GM19452 (cell line): Measurements from ENCODE around the gene LBX2.

ENCODE experiments used
- ATAC-seq: cut with Tn5 transposase; IDR thresholded peaks from one replicate; pipeline ENCODE4 v1.9.1; 2021; ENCODE audit not compliant: unreplicated experiment

The LBX2 gene

GRCh38 chr2:74505448-74506246 is 6.2 kb upstream of the LBX2 start:
- no peak for ATAC-seq

GRCh38 chr2:74504591-74504990 is 5.2 kb upstream of the LBX2 start:
- no peak for ATAC-seq

DNA sequence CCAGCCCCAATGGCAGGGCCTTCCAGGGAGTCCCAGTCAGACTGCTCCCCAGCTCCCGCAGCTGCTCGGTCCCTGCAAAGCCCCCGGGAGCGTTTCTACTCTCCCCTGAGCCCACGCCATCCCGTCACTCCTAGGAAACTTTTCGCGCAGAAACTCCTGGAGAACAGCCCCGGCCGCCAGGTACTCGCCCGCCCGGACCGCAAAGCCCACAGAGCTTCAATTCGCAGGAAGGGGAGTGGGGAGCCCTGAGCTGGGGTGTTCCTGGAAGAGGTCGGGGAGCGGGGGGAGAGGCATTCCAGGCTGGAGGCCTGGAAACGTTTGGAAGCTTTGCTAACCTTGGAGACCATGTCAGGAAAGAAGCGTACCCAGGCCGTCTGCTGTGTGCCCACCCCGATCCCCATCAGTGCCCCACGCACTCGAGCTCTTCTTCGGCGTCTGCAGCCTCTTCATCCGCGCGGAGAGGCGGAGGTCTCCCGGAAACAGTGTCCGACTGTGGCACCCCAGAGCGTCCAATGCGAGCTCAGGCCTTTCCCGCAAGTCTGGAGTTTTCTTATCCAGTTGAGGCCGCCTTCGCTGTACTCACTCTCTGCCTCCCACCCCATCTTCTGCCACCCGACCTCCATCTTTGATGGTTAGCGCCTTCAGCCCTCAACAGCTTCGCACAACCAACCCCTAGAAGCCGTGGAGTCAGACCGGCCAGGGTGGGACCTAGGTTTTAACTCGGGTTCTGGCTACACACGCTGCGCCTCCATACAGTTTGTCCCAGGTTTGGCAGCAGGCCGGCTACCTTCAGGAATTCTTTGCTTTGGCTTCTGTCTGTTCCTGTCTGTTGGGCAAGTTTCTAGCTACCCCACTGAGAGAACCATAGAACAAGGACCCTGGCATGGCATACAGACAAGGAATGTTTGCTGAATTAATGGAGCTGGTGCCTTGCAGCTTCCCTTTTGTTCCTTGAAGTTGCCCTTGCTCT is 4.4 kb upstream of the LBX2 start:
- ATAC-seq = no peak

GRCh38 chr2:74502720-74503505 is 3.5 kb upstream of the LBX2 start:
- ATAC-seq = peak; percentile 50

- no peak for ATAC-seq
These were observed 2.8 kb upstream of the LBX2 start for GRCh38 chr2:74502147-74502719.

- no peak for ATAC-seq
These were observed 2.1 kb upstream of the LBX2 start for GRCh38 chr2:74501335-74502071.

DNA sequence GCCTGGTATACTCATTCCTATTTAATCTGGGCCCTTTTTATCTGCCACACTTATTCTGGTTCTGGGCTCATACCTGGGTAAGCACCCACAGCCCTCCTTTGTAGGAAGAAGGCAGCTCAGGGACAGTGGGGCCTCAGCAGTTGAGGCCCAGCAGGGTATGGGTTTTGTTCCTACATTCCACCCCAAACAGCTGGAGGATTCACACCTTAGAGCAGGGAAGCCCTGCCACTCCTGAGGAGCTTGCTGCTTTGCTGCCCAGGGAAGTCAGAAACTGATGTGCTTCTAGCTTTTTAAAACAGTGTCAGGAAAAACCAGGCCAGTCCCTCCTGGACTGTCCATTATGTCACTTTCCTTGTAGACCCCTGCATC is 1.2 kb upstream of the LBX2 start:
- no peak for ATAC-seq

DNA sequence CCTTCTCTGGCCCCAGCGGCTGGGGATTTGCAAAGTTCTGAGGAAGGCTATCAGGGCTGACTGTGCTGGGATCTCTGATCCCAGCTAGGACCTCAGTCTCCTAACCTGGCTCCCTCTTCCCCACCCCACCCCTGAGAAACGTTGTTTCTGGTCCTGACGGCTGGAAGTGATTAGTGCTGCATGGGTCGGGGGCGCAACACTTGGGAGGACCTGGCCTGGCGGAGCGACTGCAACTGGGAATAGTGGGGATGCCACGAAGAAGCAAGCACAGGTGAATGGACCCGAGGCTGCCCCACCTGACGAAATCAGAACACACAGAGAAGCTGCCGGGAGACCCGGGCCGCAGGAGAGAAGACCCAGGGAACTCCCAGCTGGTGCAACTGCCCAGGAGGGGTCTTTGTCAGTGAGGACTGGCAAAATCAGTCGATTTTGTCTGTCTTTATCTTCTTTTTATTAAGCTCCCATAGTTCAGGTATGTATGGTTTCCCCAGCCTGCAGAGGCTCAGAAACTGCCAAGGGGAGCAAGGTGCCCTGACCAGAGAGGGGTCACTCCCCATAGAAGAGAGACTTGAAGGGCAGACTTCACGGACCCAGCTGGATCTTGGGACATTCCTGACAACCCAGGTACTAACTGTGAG is 656 bp upstream of the LBX2 start:
- no peak for ATAC-seq

GRCh38 chr2:74498500-74499266 is 720 bp downstream of the LBX2 start:
- ATAC-seq = no peak

GRCh38 chr2:74497777-74498499 is 1.5 kb downstream of the LBX2 start:
- no peak for ATAC-seq

GRCh38 chr2:74496997-74497776 is 2.2 kb downstream of the LBX2 start:
- no peak for ATAC-seq

GRCh38 chr2:74495440-74495839 is 4.0 kb downstream of the LBX2 start:
- ATAC-seq = no peak

- ATAC-seq = no peak
These were observed 5.9 kb downstream of the LBX2 start for GRCh38 chr2:74493546-74493945.

DNA sequence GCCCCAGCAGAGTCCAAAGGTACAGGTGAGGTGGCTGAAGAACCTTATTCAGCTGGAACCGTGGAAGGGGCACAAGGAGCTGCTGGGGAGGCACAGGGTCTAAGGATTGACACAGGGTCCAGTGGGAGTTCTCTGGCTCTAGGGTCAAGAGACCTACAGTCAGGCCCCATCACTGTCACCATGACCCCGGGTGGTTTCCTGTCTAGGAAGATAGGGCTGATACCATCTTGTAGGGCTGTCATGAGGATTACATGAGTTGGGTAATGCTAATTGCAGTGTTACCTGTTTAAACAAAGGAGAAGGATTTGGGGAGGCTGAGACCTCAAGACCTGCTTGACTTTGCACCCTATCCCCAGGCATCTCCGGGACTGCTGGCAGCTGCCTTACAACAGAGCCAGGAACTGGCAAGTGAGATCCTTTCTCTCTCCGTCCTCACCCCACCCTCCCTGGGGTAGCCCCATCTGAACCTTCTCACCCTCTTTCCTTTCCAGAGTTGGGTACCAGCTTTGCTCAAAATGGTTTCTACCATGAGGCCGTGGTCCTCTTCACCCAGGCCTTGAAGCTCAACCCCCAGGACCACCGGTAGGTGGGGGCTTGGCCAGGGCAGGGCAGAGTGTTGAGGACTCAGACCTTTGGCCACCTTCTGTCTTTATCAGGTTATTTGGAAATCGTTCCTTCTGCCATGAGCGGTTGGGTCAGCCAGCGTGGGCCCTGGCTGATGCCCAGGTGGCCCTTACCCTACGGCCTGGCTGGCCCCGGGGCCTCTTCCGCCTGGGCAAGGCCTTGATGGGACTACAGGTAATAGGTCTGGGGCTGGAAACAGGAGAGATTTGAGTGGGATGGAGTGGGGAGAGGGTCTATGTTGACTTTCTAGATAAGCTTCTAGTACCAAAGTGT is 7.5 kb downstream of the LBX2 start:
- ATAC-seq = no peak

GRCh38 chr2:74489906-74490305 is 9.5 kb downstream of the LBX2 start:
- no peak for ATAC-seq

GRCh38 chr2:74488643-74489481 is 10.5 kb downstream of the LBX2 start:
- ATAC-seq = no peak
